Lower lobe of right lung (tissue), 2 donors: ENCODE measurements around the gene RNF130. TPM values are rescaled to one million over a fixed set of nuclear protein-coding genes. Genes with fewer than 3 reads are reported as not detected.
"Not testable (repeated sequence)": the region's sequence is repeated elsewhere in the genome, so short reads cannot be mapped to it uniquely, and the experiment has no call there.

Source experiments
- ATAC-seq, 2 donors: fragments of 200-7000 bp; cut with Tn5 transposase; one replicate each; pipeline ENCODE4 v1.9.1; 2020 to 2022; ENCODE audit warnings: mild to moderate bottlenecking in 2 of 2, moderate library complexity in 2 of 2
- DNase-seq: peaks from one replicate; pipeline ENCODE4 v3.0.0-alpha.2; 2020
- H3K27ac ChIP-seq: fragments of 200-600 bp; one replicate; pipeline ENCODE4 v1.8.0; 2022
- H3K27me3 ChIP-seq: fragments of 200-600 bp; one replicate; pipeline ENCODE4 v1.8.0; 2022; ENCODE audit warnings: low read depth
- H3K36me3 ChIP-seq: fragments of 200-600 bp; one replicate; pipeline ENCODE4 v1.8.0; 2022; ENCODE audit warnings: mild to moderate bottlenecking
- H3K4me1 ChIP-seq: fragments of 200-600 bp; one replicate; pipeline ENCODE4 v1.8.0; 2022
- H3K4me3 ChIP-seq: fragments of 200-600 bp; one replicate; pipeline ENCODE4 v1.8.0; 2022; ENCODE audit warnings: mild to moderate bottlenecking
- H3K9me3 ChIP-seq: fragments of 200-600 bp; one replicate; pipeline ENCODE4 v1.8.0; 2022
- intact Hi-C: fragments of 100-400 bp; cut with DNase I; formaldehyde crosslinking; loops from one replicate; pipeline ENCODE4 v1.11.0; 2022
- total RNA-seq: library from RNA; stranded (reverse); fragmentation: NEBNext Ultra II Directional; extraction: Animal tissue kit (Norgen Biotek cat#: 25700); gene quantifications from one replicate; pipeline ENCODE4 v1.2.1, GENCODE V29; 2021
- TF ChIP-seq, protein P1 (sequence below): fragments of 200-600 bp; IDR thresholded peaks from one replicate; pipeline ENCODE4 v1.8.0; 2022; ENCODE audit warnings: antibody characterized with exemption, mild to moderate bottlenecking
- donor health status: DM: no; HTN: yes; CAD: no; lungs with severe emphysema.

Gene RNF130
- total RNA-seq, 1 donor from 2014 or later = 139 TPM

DNA sequence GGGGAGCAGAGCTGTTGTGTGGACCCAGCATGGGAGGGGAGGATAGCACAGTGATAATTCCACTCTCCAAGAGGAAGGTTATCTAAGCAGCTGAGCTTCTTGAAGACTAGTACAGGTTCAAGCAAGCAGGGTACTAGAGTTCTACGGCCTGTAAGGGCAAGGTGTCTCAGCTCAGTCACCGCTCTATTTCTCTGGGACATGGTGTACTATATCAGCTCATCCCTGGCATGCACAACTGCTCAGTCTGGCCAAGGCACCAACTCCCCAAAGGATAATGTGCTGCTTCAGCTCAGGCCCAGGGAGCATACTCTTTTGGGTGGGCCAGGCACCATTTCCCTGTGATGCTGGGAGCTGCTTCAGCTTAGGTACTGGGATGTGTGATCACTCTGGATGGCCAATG lies 69.8 kb downstream of the RNF130 start:
- H3K4me1 ChIP-seq = no peaks in the 10 kb centered on the region
- DNase-seq (no peak), ATAC-seq (no peak)
- no peaks in the 10 kb centered on the region for H3K27me3 ChIP-seq
- TF ChIP-seq, protein P1, sequence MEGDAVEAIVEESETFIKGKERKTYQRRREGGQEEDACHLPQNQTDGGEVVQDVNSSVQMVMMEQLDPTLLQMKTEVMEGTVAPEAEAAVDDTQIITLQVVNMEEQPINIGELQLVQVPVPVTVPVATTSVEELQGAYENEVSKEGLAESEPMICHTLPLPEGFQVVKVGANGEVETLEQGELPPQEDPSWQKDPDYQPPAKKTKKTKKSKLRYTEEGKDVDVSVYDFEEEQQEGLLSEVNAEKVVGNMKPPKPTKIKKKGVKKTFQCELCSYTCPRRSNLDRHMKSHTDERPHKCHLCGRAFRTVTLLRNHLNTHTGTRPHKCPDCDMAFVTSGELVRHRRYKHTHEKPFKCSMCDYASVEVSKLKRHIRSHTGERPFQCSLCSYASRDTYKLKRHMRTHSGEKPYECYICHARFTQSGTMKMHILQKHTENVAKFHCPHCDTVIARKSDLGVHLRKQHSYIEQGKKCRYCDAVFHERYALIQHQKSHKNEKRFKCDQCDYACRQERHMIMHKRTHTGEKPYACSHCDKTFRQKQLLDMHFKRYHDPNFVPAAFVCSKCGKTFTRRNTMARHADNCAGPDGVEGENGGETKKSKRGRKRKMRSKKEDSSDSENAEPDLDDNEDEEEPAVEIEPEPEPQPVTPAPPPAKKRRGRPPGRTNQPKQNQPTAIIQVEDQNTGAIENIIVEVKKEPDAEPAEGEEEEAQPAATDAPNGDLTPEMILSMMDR = no peak
- H3K4me3 ChIP-seq = no peak overlapping the region
- H3K9me3 ChIP-seq = no peaks in the 10 kb centered on the region
- H3K36me3 ChIP-seq = peaks cover 10% of the 10 kb centered on the region
- no peak overlapping the region for H3K27ac ChIP-seq
- intact Hi-C loops = no loop called here

DNA sequence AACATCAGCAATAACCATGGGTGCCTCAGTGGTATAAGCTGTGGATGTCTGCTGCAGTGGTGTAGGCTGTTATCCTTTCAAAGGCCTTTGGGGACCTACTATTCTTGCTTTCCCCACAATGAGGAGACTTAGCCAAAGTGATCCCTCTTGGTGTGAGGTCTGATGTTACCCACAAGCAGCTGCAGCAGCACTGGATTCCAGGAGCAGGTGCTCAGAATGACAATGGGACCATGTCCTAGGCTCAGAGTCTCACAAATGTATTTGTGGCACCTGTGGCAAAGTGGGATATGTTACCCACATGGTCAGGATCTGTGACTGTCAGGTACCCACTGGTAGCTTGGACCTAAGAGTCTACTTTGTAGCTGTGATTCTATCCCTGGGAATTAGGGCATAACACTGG lies 70.4 kb downstream of the RNF130 start:
- intact Hi-C loops = no loop called here
- H3K27ac ChIP-seq = no peak overlapping the region
- no peak overlapping the region for H3K4me3 ChIP-seq
- no peaks in the 10 kb centered on the region for H3K27me3 ChIP-seq
- H3K9me3 ChIP-seq = no peaks in the 10 kb centered on the region
- DNase-seq = no peak
- no peak for ATAC-seq
- no peaks in the 10 kb centered on the region for H3K4me1 ChIP-seq
- peaks cover 10% of the 10 kb centered on the region for H3K36me3 ChIP-seq
- TF ChIP-seq, protein P1 = no peak

GRCh38 chr5:179998485-179998884 lies 73.1 kb downstream of the RNF130 start:
- H3K4me1 ChIP-seq = no peaks in the 10 kb centered on the region
- no peak for DNase-seq
- TF ChIP-seq, protein P1 = no peak
- ATAC-seq = no peak
- peaks cover 10% of the 10 kb centered on the region for H3K36me3 ChIP-seq
- no peak overlapping the region for H3K27ac ChIP-seq
- intact Hi-C loops = no loop called here
- no peaks in the 10 kb centered on the region for H3K9me3 ChIP-seq
- no peak overlapping the region for H3K4me3 ChIP-seq
- H3K27me3 ChIP-seq = no peaks in the 10 kb centered on the region

- Histone ChIP-seq H3K27me3 (no peaks in the 10 kb centered on the region), H3K27ac (no peak overlapping the region), H3K36me3 (no peaks in the 10 kb centered on the region), H3K4me1 (no peaks in the 10 kb centered on the region), H3K9me3 (no peaks in the 10 kb centered on the region), H3K4me3 (no peak overlapping the region)
- TF ChIP-seq, protein P1 = no peak
- no peak for DNase-seq
- ATAC-seq = no peak
- intact Hi-C loops = no loop called here
These were observed 76.8 kb downstream of the RNF130 start for GRCh38 chr5:179994583-179995323.

- intact Hi-C loops, ATAC-seq, H3K27me3 ChIP-seq, H3K9me3 ChIP-seq, H3K4me3 ChIP-seq, H3K4me1 ChIP-seq, H3K27ac ChIP-seq, DNase-seq, H3K36me3 ChIP-seq: not testable (repeated sequence)
These were observed 78.7 kb downstream of the RNF130 start for GRCh38 chr5:179992855-179993254.

DNA sequence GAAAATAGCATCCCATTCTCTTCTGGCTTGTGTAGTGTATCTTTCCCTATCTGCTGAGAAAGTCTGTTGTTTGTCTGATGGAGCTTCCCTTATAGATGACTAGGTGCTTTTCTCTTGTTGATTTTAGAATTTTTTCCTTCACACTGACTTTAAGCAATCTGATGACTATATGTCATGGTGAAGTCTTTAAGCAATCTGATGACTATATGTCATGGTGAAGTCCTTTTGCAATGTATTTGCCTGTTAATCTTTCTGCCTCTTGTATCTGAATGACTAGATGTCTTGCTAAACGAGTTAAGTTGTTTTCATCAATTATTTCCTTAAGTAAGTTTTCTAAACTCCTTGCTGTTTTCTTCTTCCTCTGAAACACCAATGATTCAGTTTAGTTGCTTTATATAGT lies 80.5 kb downstream of the RNF130 start:
- Histone ChIP-seq H3K4me1 (no peaks in the 10 kb centered on the region), H3K27ac (no peak overlapping the region), H3K4me3 (no peak overlapping the region), H3K9me3 (no peaks in the 10 kb centered on the region), H3K36me3 (no peaks in the 10 kb centered on the region), H3K27me3 (no peaks in the 10 kb centered on the region)
- DNase-seq (no peak), ATAC-seq (no peak)
- intact Hi-C loops = no loop called here
- TF ChIP-seq, protein P1 = no peak

- intact Hi-C loops = not testable (repeated sequence)
These were observed 81.0 kb downstream of the RNF130 start for GRCh38 chr5:179990525-179990924.

More at GRCh38 chr5:179990525-179990924, 81.0 kb downstream of the RNF130 start:
- not testable (repeated sequence) for H3K4me1 ChIP-seq, H3K27ac ChIP-seq, ATAC-seq, H3K27me3 ChIP-seq, DNase-seq, H3K36me3 ChIP-seq, H3K4me3 ChIP-seq, H3K9me3 ChIP-seq
